Measurements from ENCODE around the gene FAM222A. TPM values are rescaled to one million over a fixed set of nuclear protein-coding genes. Genes with fewer than 3 reads are reported as not detected.

The FAM222A gene
- total RNA-seq, 1 donor: 0.36 TPM

DNA sequence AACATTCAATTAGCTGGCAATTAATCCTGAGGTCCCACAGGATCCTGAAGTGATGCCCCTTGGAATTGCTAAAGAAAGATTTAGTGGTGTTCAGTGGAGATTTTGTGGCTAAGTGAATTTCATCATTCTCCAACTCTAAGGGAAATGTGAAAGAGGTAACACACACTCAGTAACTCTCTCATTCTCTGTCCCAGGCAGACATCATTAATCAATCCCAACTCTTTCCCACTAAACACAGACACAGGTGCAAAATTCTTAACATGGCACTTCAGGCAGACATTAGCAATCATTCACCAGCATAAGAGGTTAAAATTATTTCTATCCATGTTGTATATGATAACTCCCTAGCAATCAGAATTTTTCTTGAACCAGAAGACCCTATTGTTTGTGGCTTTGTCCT is 79.4 kb downstream of the FAM222A start:
- Histone ChIP-seq H3K4me1 (ENCODE audit: insufficient read depth, low read length) (peaks cover 15% of the 10 kb centered on the region), H3K4me3 (ENCODE audit: insufficient read depth, low read length) (no peak overlapping the region), H3K27ac (ENCODE audit: low read depth, low read length) (no peak overlapping the region), H3K4me2 (ENCODE audit: insufficient read depth, low read length) (no peak overlapping the region), H3K36me3 (ENCODE audit: insufficient read depth, low read length) (no peaks in the 10 kb centered on the region), H2AFZ (ENCODE audit: low read length) (no peak overlapping the region), H3K27me3 (ENCODE audit: insufficient read depth, low read length) (no peaks in the 10 kb centered on the region), H3K79me2 (ENCODE audit: insufficient read depth, low read length) (no peaks in the 10 kb centered on the region), H4K20me1 (ENCODE audit: insufficient read depth, low read length) (no peaks in the 10 kb centered on the region), H3K9me3 (ENCODE audit: low read depth, low read length) (no peaks in the 10 kb centered on the region)
- TF ChIP-seq, protein P1, sequence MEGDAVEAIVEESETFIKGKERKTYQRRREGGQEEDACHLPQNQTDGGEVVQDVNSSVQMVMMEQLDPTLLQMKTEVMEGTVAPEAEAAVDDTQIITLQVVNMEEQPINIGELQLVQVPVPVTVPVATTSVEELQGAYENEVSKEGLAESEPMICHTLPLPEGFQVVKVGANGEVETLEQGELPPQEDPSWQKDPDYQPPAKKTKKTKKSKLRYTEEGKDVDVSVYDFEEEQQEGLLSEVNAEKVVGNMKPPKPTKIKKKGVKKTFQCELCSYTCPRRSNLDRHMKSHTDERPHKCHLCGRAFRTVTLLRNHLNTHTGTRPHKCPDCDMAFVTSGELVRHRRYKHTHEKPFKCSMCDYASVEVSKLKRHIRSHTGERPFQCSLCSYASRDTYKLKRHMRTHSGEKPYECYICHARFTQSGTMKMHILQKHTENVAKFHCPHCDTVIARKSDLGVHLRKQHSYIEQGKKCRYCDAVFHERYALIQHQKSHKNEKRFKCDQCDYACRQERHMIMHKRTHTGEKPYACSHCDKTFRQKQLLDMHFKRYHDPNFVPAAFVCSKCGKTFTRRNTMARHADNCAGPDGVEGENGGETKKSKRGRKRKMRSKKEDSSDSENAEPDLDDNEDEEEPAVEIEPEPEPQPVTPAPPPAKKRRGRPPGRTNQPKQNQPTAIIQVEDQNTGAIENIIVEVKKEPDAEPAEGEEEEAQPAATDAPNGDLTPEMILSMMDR (IDR thresholded peaks at IDR 0.05; ENCODE audit: extremely low read depth, low read depth, low read length): no peak
- peak; percentile 45 for DNase-seq (ENCODE audit: insufficient read length, low spot score, missing footprints)

- no peaks in the 10 kb centered on the region for H3K36me3 ChIP-seq (ENCODE audit: insufficient read depth, low read length)
- H3K27ac ChIP-seq (ENCODE audit: low read depth, low read length): no peak overlapping the region
- no peaks in the 10 kb centered on the region for H3K27me3 ChIP-seq (ENCODE audit: insufficient read depth, low read length)
- no peak overlapping the region for H2AFZ ChIP-seq (ENCODE audit: low read length)
- DNase-seq (ENCODE audit: insufficient read length, low spot score, missing footprints): peak; percentile 36
- H3K9me3 ChIP-seq (ENCODE audit: low read depth, low read length): no peaks in the 10 kb centered on the region
- H3K4me2 ChIP-seq (ENCODE audit: insufficient read depth, low read length): no peak overlapping the region
- TF ChIP-seq, protein P1 (IDR thresholded peaks at IDR 0.05; ENCODE audit: extremely low read depth, low read depth, low read length): no peak
- H3K4me3 ChIP-seq (ENCODE audit: insufficient read depth, low read length): no peak overlapping the region
- H3K79me2 ChIP-seq (ENCODE audit: insufficient read depth, low read length): no peaks in the 10 kb centered on the region
- no peaks in the 10 kb centered on the region for H4K20me1 ChIP-seq (ENCODE audit: insufficient read depth, low read length)
- peaks cover 15% of the 10 kb centered on the region for H3K4me1 ChIP-seq (ENCODE audit: insufficient read depth, low read length)
Measured at GRCh38 chr12:109793411-109793810, 79.8 kb downstream of the FAM222A start.

DNA sequence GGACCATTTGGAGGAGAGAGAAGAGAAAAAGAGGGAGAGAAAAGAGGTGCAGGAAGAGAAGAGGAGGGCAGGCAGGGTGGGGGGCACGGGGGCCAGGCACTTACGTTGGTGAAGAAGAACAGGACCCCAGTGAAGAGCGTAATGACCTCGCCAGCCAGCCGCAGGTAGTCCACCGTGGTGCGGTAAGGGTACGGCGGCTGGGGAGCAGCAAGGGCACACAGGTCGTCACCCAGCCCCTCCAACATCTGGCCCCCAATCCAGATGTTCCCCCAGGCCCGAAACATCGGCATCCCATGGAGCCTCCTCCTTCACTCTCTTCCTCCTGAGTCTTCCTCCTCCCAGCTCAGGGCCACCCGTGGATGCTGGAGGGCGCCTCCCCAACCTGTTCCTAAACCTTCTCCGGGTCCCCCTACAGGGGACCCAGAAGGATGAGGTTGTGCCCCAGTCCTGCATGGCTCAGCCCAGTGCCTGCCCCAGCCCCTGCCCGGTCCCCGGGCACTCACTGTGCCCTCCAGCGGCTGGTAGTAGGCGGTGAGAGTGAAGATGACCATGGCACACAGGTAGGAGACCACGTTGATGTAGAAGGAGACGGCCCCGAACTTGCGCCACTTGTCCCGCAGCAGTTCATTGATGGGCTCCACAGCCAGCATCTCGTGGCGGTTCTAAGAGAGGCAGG is 80.3 kb downstream of the FAM222A start:
- peaks cover 15% of the 10 kb centered on the region for H3K4me1 ChIP-seq (ENCODE audit: insufficient read depth, low read length)

GRCh38 chr12:109795023-109795422 is 81.4 kb downstream of the FAM222A start:
- TF ChIP-seq, protein P1 (IDR thresholded peaks at IDR 0.05; ENCODE audit: extremely low read depth, low read depth, low read length): no peak
- DNase-seq (ENCODE audit: insufficient read length, low spot score, missing footprints): peak; percentile 93
- Histone ChIP-seq H3K27me3 (ENCODE audit: insufficient read depth, low read length) (no peaks in the 10 kb centered on the region), H4K20me1 (ENCODE audit: insufficient read depth, low read length) (no peaks in the 10 kb centered on the region), H3K9me3 (ENCODE audit: low read depth, low read length) (no peaks in the 10 kb centered on the region), H3K27ac (ENCODE audit: low read depth, low read length) (no peak overlapping the region), H3K79me2 (ENCODE audit: insufficient read depth, low read length) (no peaks in the 10 kb centered on the region), H3K4me3 (ENCODE audit: insufficient read depth, low read length) (no peak overlapping the region), H3K36me3 (ENCODE audit: insufficient read depth, low read length) (no peaks in the 10 kb centered on the region), H2AFZ (ENCODE audit: low read length) (no peak overlapping the region), H3K4me2 (ENCODE audit: insufficient read depth, low read length) (peak overlapping the region; percentile 33), H3K4me1 (ENCODE audit: insufficient read depth, low read length) (peaks cover 15% of the 10 kb centered on the region)

More for the DNA sequence above, 80.3 kb downstream of the FAM222A start:
- no peak overlapping the region for H3K27ac ChIP-seq (ENCODE audit: low read depth, low read length)
- H3K27me3 ChIP-seq (ENCODE audit: insufficient read depth, low read length): no peaks in the 10 kb centered on the region
- no peaks in the 10 kb centered on the region for H4K20me1 ChIP-seq (ENCODE audit: insufficient read depth, low read length)
- H3K9me3 ChIP-seq (ENCODE audit: low read depth, low read length): no peaks in the 10 kb centered on the region
- H3K79me2 ChIP-seq (ENCODE audit: insufficient read depth, low read length): no peaks in the 10 kb centered on the region
- no peak overlapping the region for H2AFZ ChIP-seq (ENCODE audit: low read length)
- TF ChIP-seq, protein P1 (IDR thresholded peaks at IDR 0.05; ENCODE audit: extremely low read depth, low read depth, low read length): no peak
- DNase-seq (ENCODE audit: insufficient read length, low spot score, missing footprints): no peak
- H3K4me2 ChIP-seq (ENCODE audit: insufficient read depth, low read length): no peak overlapping the region
- no peak overlapping the region for H3K4me3 ChIP-seq (ENCODE audit: insufficient read depth, low read length)
- H3K36me3 ChIP-seq (ENCODE audit: insufficient read depth, low read length): no peaks in the 10 kb centered on the region

Measured in osteoblast (primary cell).